ENCODE results near the gene S100A8. TPM values are rescaled to one million over a fixed set of nuclear protein-coding genes. Genes with fewer than 3 reads are reported as not detected.

The S100A8 gene
- total and polyA plus RNA-seq, 4 donors = 48.2 to 218 (median 134) TPM

DNA sequence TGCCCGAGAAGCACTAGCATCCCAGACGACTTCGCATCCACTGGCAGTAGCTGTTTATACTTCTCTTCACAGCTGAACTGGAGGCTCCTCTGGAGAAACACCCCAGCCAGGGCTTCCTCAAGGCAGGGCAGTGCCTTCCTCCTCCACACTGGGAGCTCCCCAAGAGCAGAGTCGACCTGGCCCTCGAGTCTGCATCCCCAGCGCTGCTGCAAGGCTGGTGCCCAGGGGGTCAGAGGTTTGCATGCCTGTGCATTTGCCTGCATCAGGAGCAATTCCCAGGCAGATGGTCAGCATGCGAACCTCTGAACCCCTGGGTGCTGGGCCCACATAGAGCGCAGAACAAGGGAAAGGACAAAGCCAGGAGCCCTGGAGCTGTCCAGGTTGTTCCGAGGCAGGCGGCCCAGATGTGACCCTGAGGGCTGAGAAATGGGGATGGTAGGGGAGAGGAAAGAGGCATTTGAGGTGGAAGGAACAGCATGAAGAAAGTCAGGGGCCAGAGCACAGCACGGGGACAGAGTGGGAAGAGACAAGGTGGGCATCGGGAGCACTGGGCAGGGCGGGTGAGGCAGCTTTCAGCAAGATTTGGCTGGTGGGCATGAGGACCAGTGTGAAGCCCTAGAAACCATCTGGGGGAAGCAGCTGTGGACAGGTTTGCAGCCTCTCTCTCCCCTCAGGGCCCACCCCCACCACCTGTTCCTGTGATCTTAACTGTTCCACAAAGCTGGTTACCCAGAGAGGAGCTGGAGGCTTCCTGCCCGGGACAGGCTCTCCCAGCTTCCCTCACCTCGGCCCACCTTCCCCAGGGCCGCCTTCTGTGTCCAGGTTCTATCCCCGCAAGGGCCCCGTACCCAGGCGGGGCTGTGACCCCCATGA is 6.4 kb upstream of the S100A8 start:
- Histone ChIP-seq H3K9me3 (ENCODE audit: control insufficient read depth, low read length) (no peaks in the 10 kb centered on the region), H3K4me3 (ENCODE audit: low read length in 2 of 2) (no peak overlapping the region), H3K4me1 (ENCODE audit: control insufficient read depth in 1 of 2, insufficient read depth in 2 of 2, low read length in 2 of 2) (no peaks in the 10 kb centered on the region), H3K27me3 (ENCODE audit: control insufficient read depth in 1 of 2, insufficient read depth in 2 of 2, low read length in 1 of 2) (no peaks in the 10 kb centered on the region), H3K36me3 (ENCODE audit: control insufficient read depth in 1 of 2, insufficient read depth in 2 of 2, low read length in 1 of 2) (no peaks in the 10 kb centered on the region), H3K27ac (ENCODE audit: low read depth in 1 of 2, low read length in 2 of 2) (no peak overlapping the region)
- WGBS, 2 donors = 87 to 89% methylated on average over 19 of the region's 19 CpGs
- DNase-seq = no peak
- intact Hi-C loops (cut with DNase I) = loop anchor here in 1 of 2 donors (5.0 kb wide), 1 partner anchor 100 kb away; no protein-coding TSS in a partner anchor
- no peak for ATAC-seq (ENCODE audit: low FRiP score)

DNA sequence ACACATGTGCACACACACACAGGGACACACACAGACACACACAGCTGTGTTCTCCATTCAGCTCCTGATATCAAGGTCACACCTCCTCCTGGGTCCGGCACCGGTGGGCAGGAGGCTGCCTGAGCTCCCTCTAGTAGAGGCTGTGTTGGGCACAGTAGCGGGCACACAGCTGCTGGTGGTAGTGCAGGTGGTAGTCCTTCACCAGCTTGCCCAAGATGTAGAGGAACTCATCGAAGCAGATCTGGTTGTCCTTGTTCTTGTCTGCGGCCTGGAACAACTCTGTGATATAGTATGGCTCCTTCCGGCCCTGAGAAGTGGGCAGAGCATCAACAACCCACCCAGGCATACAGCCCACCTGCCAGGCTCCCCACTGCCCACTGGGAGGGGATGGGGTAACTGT is 5.6 kb upstream of the S100A8 start:
- Histone ChIP-seq H3K27me3 (ENCODE audit: control insufficient read depth in 1 of 2, insufficient read depth in 2 of 2, low read length in 1 of 2) (no peaks in the 10 kb centered on the region), H3K9me3 (ENCODE audit: control insufficient read depth, low read length) (no peaks in the 10 kb centered on the region), H3K4me3 (ENCODE audit: low read length in 2 of 2) (no peak overlapping the region), H3K4me1 (ENCODE audit: control insufficient read depth in 1 of 2, insufficient read depth in 2 of 2, low read length in 2 of 2) (no peaks in the 10 kb centered on the region), H3K27ac (ENCODE audit: low read depth in 1 of 2, low read length in 2 of 2) (no peak overlapping the region), H3K36me3 (ENCODE audit: control insufficient read depth in 1 of 2, insufficient read depth in 2 of 2, low read length in 1 of 2) (no peaks in the 10 kb centered on the region)
- WGBS, 2 donors = 91 to 93% methylated on average over 6 of the region's 6 CpGs
- intact Hi-C loops (cut with DNase I) = loop anchor here in 1 of 2 donors (5.0 kb wide), 1 partner anchor 101 kb away; no protein-coding TSS in a partner anchor
- no peak for DNase-seq
- ATAC-seq (ENCODE audit: low FRiP score) = no peak

DNA sequence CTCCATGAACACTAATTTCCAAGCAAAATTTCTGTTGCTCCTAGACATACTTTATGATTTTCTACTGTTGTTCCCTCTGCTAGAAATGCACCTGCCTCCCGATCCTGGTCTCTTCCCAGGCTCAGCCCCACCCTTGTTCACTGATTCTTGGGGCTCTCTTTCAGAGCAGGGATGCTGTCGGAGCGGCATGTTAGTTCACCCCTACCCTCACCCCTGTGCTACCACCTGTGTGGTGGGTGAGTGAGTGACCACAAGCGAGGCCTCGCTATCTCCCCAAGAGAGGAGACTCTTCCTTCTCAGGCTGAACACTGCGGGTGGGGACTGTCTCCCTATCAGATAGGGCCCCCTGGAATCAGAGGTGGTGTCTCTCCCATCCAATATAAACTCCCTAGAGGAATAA is 4.9 kb upstream of the S100A8 start:
- Histone ChIP-seq H3K27ac (ENCODE audit: low read depth in 1 of 2, low read length in 2 of 2) (no peak overlapping the region), H3K36me3 (ENCODE audit: control insufficient read depth in 1 of 2, insufficient read depth in 2 of 2, low read length in 1 of 2) (no peaks in the 10 kb centered on the region), H3K9me3 (ENCODE audit: control insufficient read depth, low read length) (no peaks in the 10 kb centered on the region), H3K4me3 (ENCODE audit: low read length in 2 of 2) (no peak overlapping the region), H3K27me3 (ENCODE audit: control insufficient read depth in 1 of 2, insufficient read depth in 2 of 2, low read length in 1 of 2) (no peaks in the 10 kb centered on the region), H3K4me1 (ENCODE audit: control insufficient read depth in 1 of 2, insufficient read depth in 2 of 2, low read length in 2 of 2) (no peaks in the 10 kb centered on the region)
- DNase-seq = no peak
- intact Hi-C loops (cut with DNase I) = loop anchor here in 1 of 2 donors (5.0 kb wide), 1 partner anchor 102 kb away; no protein-coding TSS in a partner anchor
- 89 to 94% methylated on average over 6 of the region's 6 CpGs for WGBS, 2 donors
- no peak for ATAC-seq (ENCODE audit: low FRiP score)

DNA sequence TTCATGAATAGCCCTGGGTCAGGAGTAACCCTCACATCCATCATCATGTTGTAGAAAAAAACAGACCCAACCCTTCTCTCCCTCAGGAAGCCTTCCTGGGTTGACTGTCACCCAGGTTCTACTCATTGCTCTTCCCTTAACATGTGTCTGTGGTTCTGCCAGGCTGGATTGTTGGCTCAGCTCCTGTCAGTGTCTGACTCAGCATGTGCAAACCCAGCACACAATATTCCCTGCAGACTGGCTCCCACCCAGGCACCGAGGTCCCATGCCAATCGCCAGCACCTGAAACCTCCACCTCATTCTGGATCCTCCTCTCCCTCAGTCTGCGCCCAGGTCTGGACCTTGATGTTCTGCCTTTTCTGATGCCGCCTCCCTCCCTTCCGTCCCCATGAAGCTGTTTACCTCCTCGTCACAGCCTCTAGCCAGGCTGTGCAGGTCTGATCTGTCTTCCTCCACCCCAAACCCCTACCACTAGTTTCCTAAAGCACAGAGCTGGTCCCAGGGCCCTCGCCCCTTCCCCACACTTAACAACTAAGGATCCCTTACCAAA is 4.3 kb upstream of the S100A8 start:
- intact Hi-C loops (cut with DNase I) = loop anchor here in 1 of 2 donors (5.0 kb wide), 1 partner anchor 102 kb away; no protein-coding TSS in a partner anchor
- Histone ChIP-seq H3K4me3 (ENCODE audit: low read length in 2 of 2) (no peak overlapping the region), H3K27ac (ENCODE audit: low read depth in 1 of 2, low read length in 2 of 2) (no peak overlapping the region), H3K4me1 (ENCODE audit: control insufficient read depth in 1 of 2, insufficient read depth in 2 of 2, low read length in 2 of 2) (no peaks in the 10 kb centered on the region), H3K9me3 (ENCODE audit: control insufficient read depth, low read length) (no peaks in the 10 kb centered on the region), H3K36me3 (ENCODE audit: control insufficient read depth in 1 of 2, insufficient read depth in 2 of 2, low read length in 1 of 2) (no peaks in the 10 kb centered on the region), H3K27me3 (ENCODE audit: control insufficient read depth in 1 of 2, insufficient read depth in 2 of 2, low read length in 1 of 2) (no peaks in the 10 kb centered on the region)
- DNase-seq (peak in 1 of 2 donors; percentile 52), ATAC-seq (ENCODE audit: low FRiP score) (no peak)
- WGBS, 2 donors = 69 to 78% methylated on average over 7 of the region's 7 CpGs

DNA sequence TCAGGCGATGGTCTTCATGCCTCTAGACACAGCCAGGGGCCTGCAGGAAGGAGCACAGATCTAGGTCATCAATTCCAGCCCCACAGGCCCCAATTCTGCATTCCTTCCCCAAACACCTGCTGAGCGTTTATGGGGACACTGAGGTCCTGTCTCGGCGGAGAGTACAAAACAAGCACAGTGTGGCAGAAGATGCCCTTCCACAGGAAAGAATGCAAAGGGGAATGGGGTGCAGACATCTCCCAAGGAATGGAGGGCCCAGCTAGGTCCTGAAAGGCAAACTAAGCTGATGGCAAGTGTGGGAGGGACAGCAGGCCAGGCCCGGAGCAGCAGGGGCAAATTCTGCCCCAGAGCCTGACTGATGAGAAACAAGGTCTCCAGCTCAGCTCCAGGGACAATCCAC is 3.5 kb upstream of the S100A8 start:
- intact Hi-C loops (cut with DNase I) = no loop called here
- no peaks in the 10 kb centered on the region for H3K27me3 ChIP-seq (ENCODE audit: control insufficient read depth in 1 of 2, insufficient read depth in 2 of 2, low read length in 1 of 2)
- DNase-seq (no peak), ATAC-seq (ENCODE audit: low FRiP score) (no peak)
- no peak overlapping the region for H3K4me3 ChIP-seq (ENCODE audit: low read length in 2 of 2)
- H3K9me3 ChIP-seq (ENCODE audit: control insufficient read depth, low read length) = no peaks in the 10 kb centered on the region
- no peak overlapping the region for H3K27ac ChIP-seq (ENCODE audit: low read depth in 1 of 2, low read length in 2 of 2)
- 81 to 86% methylated on average over 5 of the region's 5 CpGs for WGBS, 2 donors
- no peaks in the 10 kb centered on the region for H3K36me3 ChIP-seq (ENCODE audit: control insufficient read depth in 1 of 2, insufficient read depth in 2 of 2, low read length in 1 of 2)
- no peaks in the 10 kb centered on the region for H3K4me1 ChIP-seq (ENCODE audit: control insufficient read depth in 1 of 2, insufficient read depth in 2 of 2, low read length in 2 of 2)

DNA sequence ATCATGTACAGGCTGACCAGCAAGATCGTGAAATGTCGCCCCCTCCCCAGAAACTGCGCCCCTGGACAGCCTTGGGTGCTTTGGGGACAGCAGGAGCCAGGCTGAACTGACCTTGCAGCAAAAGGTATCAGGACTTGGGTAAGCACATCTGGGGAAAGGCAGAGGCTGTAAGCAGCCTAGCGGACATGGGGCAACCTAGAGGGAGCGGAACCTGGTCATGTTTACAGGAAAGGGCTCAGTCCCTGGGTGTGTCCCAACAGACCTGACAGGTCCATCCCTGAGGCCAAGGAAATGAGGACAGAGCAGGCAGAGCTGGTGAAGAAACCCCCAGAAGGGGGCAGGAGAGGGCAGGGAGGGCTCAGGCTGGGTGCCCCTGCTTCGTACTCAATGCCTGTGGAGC is 3.1 kb upstream of the S100A8 start:
- H3K27ac ChIP-seq (ENCODE audit: low read depth in 1 of 2, low read length in 2 of 2) = no peak overlapping the region
- H3K27me3 ChIP-seq (ENCODE audit: control insufficient read depth in 1 of 2, insufficient read depth in 2 of 2, low read length in 1 of 2) = no peaks in the 10 kb centered on the region
- H3K36me3 ChIP-seq (ENCODE audit: control insufficient read depth in 1 of 2, insufficient read depth in 2 of 2, low read length in 1 of 2) = no peaks in the 10 kb centered on the region
- H3K9me3 ChIP-seq (ENCODE audit: control insufficient read depth, low read length) = no peaks in the 10 kb centered on the region
- 85 to 88% methylated on average over 6 of the region's 6 CpGs for WGBS, 2 donors
- no peak overlapping the region for H3K4me3 ChIP-seq (ENCODE audit: low read length in 2 of 2)
- intact Hi-C loops (cut with DNase I) = no loop called here
- no peak for DNase-seq
- H3K4me1 ChIP-seq (ENCODE audit: control insufficient read depth in 1 of 2, insufficient read depth in 2 of 2, low read length in 2 of 2) = no peaks in the 10 kb centered on the region
- no peak for ATAC-seq (ENCODE audit: low FRiP score)

DNA sequence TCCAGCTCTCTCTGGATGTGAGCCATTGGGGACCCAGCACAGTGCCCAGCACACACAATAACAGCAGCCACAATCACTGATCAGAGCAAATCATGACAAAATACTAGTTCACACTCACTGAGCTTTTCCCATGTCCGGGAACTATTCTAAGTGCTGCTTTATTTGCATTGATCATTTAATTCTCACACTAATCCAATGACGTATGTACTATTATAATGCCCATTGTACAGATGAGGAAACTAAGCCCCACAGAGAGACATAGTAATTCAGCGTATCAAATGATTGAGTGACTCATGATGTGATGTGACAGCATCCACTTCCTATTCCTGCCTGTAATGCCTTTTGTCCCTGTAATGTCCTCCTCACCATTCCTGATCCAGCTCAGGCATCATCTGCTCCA is 1.9 kb upstream of the S100A8 start:
- Histone ChIP-seq H3K4me3 (ENCODE audit: low read length in 2 of 2) (no peak overlapping the region), H3K36me3 (ENCODE audit: control insufficient read depth in 1 of 2, insufficient read depth in 2 of 2, low read length in 1 of 2) (no peaks in the 10 kb centered on the region), H3K27ac (ENCODE audit: low read depth in 1 of 2, low read length in 2 of 2) (no peak overlapping the region), H3K27me3 (ENCODE audit: control insufficient read depth in 1 of 2, insufficient read depth in 2 of 2, low read length in 1 of 2) (no peaks in the 10 kb centered on the region), H3K4me1 (ENCODE audit: control insufficient read depth in 1 of 2, insufficient read depth in 2 of 2, low read length in 2 of 2) (no peaks in the 10 kb centered on the region), H3K9me3 (ENCODE audit: control insufficient read depth, low read length) (no peaks in the 10 kb centered on the region)
- intact Hi-C loops (cut with DNase I) = no loop called here
- 85 to 90% methylated on average over 3 of the region's 3 CpGs for WGBS, 2 donors
- no peak for DNase-seq
- no peak for ATAC-seq (ENCODE audit: low FRiP score)

DNA sequence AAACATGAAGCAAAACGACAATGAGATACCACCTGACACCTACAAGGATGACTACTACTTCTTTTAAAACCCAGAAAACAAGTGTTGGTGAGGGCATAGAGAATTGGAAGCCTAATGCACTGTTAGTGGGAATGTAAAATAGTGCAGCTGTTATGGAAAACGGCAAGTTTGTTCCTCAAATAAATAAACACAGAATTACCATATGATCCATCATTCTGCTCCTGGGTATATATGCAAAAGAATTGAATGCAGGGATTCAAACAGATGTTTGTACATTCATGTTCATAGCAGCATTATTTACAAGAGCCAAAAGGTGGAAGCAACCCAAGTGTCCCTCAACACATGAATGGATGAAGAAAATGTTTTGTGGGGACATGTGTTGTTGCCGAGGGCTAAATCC is 1.4 kb upstream of the S100A8 start:
- intact Hi-C loops (cut with DNase I) = no loop called here
- no peak for DNase-seq
- H3K4me3 ChIP-seq (ENCODE audit: low read length in 2 of 2) = no peak overlapping the region

More for the DNA sequence above, 1.4 kb upstream of the S100A8 start:
- H3K4me1 ChIP-seq (ENCODE audit: control insufficient read depth in 1 of 2, insufficient read depth in 2 of 2, low read length in 2 of 2) = no peaks in the 10 kb centered on the region
- no peak for ATAC-seq (ENCODE audit: low FRiP score)
- no peaks in the 10 kb centered on the region for H3K36me3 ChIP-seq (ENCODE audit: control insufficient read depth in 1 of 2, insufficient read depth in 2 of 2, low read length in 1 of 2)
- WGBS, 2 donors = 56 to 63% methylated on average over 3 of the region's 3 CpGs
- H3K27ac ChIP-seq (ENCODE audit: low read depth in 1 of 2, low read length in 2 of 2) = no peak overlapping the region
- no peaks in the 10 kb centered on the region for H3K9me3 ChIP-seq (ENCODE audit: control insufficient read depth, low read length)
- H3K27me3 ChIP-seq (ENCODE audit: control insufficient read depth in 1 of 2, insufficient read depth in 2 of 2, low read length in 1 of 2) = no peaks in the 10 kb centered on the region

All from aorta (tissue), 5 donors.